Renal cortex interstitium (tissue), 15 donors: ENCODE data around the gene ABCG2. TPM values are rescaled to one million over a fixed set of nuclear protein-coding genes. Genes with fewer than 3 reads are reported as not detected.

Experiments used
- DNase-seq, 11 donors: peaks; one replicate each; pipeline ENCODE4 v3.0.0-alpha.2; 2013; ENCODE audit warnings: low read depth in 9 of 11, low spot score in 4 of 11; ENCODE audit errors: extremely low read depth in 1 of 11
- long read RNA-seq, 16 experiments: transcript quantifications; one replicate each; lab custom pipeline, GENCODE V29; 2026
- polyA plus RNA-seq, 3 donors: library from polyadenylated mRNA; unstranded; fragments of 120-200 nt; gene quantifications; one replicate each; pipeline ENCODE4 v1.2.1, GENCODE V29; 2013; ENCODE audit not compliant: insufficient read length in 3 of 3

ABCG2 gene
- polyA plus RNA-seq: 1 to 10 TPM; 6.5 to 6.8 (median 6.8) TPM
- long read RNA-seq, donor 1: 0 reads
- long read RNA-seq, donor 2: 0 reads
- long read RNA-seq, donor 3, partial matches to known transcripts: 5 of 5 reads
- long read RNA-seq, donor 3, other reads (novel, unspliced or antisense): 0 of 5 reads
- long read RNA-seq, donor 4: 0 reads
- long read RNA-seq, donor 5: 0 reads
- long read RNA-seq, donor 6: 0 reads
- long read RNA-seq, donor 7: 0 reads
- long read RNA-seq, donor 8: 0 reads
- long read RNA-seq, donor 9: 0 reads
- long read RNA-seq, donor 10: 0 reads
- long read RNA-seq, donor 11: 0 reads
- long read RNA-seq, donor 12: 0 reads
- long read RNA-seq, donor 13: 0 reads
- long read RNA-seq, donor 14: 0 reads
- long read RNA-seq, donor 15: 0 reads
- long read RNA-seq, donor 16: 0 reads

DNA sequence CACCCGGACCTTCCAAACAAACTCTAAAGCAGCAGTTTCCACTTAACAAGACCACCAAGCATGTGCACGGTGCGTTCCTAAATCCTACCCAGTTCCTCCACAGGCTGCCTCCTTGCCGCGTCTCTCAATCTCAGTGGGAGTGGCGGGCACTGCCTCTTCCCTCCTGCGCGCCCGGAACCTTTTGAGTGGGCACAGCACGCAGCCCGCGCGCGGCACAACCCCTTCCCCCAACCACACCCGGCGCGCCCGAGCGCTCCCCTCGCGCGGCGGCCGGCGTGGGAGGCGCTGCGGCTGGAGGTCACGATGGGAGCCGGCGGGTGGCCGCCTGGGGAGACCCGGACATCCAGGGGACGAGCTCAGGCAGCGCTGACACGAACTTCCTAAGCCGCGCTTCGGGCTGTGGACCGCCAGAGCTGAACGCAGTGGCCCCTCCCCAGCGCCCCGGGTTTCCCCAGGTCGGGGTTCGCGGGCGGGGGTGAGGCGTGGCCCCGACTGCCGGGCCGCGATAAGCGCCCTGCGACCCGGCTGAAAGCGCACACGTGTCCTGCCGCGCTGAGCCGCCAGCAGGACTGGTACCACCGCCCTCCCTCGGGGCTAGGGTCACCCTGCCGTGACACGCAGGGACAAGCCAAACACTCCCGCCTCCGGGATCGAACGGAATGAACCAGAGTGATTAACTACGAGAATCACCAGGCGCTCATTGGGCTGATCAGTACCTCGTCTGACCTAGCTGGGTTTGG, at the start of gene ABCG2:
TSS of gene ABCG2 (minus strand) at position 151 of the 740 bp plus-strand sequence. CDS start 18,644 bp downstream, outside the sequence.
- DNase-seq: peak in 5 of 11 donors; percentile 9 to 19 (median 14)

DNA sequence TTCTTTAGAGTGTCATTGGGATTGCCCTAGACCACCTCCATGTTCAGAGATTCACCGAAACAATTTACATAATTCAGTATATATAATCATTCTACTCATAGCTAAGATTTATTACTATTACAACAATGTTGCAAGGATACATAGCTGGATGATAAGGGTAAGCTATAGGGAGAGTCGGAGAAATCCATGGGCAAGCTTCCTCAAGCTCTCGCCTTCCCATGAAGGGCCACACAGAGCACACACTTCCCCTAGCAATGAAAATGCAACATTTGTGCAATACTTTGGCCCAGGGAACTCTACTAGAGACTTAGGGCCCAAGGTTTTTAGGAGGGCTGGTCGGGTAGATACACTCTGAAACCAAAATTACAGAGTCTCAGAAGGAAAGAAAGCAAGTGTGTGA, 49.7 kb upstream of the ABCG2 start:
- no peak for DNase-seq

DNA sequence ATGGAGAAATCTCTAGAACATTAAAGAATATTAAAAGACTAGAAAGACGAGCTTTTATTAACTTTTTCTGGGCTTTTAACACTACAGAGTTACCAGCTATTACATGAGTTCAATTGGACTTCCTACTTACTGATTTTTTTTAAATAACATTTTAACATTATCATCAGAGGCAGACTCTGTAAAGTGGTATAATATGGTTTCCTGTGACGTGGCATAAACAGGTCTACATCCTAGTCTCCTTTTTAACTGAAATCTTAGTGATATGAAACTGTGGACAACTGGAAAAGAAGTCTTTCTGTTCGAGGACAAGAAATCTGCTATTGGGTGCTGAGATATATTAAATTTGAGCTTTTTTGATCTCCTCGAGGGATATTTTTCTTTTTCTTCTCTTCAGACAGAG, 48.7 kb upstream of the ABCG2 start:
- DNase-seq: no peak

DNA sequence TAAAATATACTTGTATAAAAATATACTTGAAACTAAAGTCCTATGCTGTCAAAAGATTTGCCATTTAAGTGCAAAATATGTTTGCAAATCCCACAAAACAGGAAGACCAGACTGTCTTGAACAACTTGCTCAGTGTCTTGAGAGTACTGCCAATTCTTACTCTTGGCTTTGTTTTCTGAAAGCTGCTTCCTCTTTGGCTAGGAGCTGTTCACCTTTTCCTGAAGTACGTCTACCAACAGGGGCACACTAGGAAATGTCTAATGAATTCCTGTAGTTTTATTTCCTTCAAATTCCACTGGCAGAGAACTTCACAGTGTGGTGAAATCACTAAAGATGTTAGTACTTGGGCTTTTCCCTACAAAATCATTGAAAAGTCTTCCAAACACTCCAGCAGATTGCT, 46.4 kb upstream of the ABCG2 start:
- no peak for DNase-seq

DNA sequence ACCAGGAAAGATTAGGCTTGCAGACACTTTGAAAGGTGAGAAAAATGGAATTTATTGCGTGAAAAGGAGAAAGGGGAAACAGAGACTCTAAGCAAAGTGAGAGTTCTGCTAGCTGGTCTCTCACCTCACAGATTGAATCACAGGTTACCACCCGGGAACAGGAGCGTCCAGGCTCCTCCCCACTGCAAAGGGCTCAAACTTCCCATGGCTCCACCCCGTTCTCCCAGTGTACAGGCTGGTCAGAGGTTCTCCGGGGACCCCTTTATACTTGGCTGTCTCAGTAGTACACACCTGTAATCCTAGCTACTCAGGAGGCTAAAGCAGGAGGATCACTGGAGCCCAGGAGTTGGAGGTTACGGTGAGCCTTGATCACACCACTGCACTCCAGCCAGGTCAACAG, 44.0 kb upstream of the ABCG2 start:
- no peak for DNase-seq

DNA sequence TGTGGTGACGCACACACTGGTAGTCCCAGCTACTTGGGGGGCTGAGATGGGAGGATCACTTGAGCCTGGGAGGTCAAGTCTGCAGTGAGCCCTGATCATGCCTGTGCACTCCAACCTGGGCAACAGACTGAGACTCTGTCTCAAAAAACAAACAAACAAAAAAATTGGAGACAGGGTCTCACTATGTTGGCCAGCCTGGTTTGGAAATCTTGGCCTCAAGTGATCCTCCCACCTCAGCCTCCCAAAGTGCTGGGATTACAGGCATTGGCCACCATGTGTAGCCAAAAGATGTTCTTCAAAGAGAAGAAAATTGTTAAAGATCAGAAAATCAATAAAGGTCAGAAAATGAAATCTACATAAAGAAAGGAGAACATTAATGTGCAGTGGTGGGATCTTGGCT, 41.7 kb upstream of the ABCG2 start:
- no peak for DNase-seq

DNA sequence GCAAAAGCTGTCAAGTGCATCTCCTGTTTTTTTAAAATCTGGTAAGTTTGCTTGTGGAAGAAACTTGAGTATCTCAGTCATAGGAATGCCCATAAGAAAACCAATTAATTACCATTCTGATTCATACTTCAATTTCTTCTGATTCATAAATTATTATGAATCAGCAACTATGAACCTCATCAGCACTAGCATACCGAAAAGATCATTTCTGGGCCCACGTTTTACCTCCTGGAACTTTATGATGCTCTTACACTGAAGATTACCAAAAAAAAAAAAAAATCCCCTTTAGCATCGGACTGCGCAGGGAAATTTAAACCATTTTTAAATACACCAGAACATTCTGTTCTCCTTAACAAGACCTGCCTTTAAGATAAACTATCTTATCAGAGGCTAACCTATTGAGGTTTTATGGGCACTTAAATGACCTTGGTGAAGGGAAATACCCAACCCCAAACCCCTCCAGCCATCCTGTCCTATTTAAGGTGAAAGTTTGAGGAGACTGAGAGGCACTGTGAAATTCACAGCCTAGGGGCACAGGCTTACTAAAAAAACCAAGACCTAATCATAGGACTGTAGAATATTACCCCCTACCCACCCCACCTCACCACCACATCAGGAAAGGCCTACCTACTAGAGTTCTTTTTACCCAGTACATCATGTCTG, 38.2 kb upstream of the ABCG2 start:
- no peak for DNase-seq

DNA sequence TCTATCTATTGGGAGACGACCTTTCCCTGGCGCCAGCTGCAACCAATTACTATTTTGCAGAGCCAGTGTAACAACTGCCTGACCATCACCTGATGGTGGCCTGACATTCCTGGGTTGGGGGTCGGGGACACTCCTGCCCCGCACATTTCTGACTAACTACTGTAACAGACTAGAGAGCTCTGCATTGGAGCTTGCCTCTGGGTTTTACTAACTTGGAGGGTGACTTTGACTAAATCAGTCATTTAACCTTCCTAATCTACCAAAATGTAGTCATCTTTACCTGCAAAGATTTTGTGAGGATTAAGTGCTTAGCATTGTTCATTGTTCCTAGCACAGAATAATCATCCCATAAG, 37.5 kb upstream of the ABCG2 start:
- DNase-seq: no peak

DNA sequence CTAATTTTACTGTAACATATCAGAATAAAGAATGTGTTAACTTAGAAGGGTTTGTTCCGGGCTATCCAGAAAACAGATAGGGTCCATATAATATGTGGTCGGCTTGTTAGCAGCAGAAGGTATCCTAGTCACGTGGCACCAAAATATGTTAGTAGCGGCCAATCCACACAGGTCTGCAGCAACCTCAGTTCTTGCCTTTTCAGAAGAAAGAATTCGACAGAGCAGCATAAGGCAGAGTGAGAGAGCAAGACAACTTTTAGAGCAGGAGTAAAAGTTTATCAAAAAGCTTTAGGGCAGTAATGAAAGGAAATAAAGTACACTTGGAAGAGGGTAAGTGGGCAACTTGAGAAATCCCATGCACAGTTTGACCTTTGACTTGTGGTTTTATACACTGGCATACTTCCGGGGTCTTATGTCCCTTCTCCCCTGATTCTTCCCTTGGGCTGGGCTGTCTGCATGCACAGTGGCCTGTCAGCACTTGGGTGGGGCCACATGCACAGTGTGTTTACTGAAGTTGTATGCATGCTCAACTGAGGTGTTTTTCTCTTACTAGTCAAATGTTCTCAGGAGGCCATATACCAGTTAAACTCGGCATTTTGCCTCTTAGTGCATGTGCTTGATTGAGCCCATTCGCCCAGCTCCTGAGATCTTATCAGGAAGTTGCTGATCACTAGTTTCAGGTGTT, 37.0 kb upstream of the ABCG2 start:
- DNase-seq: no peak

DNA sequence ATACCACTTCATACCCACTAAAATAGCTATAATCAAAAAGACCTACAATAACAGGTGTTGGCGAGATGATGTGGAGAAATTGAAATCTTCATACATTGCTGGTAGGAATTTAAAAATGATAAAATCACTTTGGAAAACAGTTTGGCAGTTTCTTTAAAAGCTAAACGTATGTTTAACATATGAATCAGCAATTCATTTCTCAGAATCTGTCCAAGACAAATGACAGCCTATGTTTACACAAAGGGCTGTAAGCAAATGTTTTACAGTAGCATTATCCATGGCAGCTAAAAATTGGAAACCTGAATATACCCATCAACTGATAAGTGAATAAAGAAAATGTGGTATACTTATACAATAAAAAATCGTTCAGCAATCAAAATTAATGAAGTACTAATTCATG, 33.0 kb upstream of the ABCG2 start:
- no peak for DNase-seq

DNA sequence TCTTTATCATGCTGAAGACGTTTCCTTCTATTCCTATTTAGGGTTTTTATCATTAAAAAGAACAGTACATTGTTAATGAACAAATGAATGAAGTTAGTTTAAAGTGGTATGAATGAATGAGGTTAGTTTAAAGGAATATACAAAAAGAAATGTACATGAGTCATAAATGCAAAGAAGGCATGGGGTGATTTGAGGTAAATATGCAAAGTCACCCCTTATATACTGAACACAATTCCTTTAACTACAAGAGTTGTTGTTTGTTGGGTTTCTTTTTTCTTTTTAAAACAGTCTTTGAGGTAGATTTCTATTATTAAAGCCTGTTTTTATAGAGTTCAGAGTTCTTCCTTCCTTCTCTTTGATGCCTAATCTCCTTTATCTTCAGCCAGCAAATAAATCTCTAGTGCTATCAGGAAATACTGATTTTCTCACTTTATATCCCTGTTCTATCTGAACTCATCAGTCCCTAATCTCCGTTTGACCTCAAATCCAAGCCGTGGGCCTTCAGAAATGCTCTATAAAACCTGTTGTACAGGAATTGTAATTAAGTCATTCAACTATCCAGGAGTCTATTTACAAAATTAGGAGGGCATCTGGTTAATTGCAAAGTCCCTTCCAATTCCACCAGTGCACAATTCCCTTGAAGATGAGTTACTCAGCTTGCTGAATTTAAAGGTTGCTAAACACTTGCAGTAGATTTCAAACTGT, 31.6 kb upstream of the ABCG2 start:
- no peak for DNase-seq

DNA sequence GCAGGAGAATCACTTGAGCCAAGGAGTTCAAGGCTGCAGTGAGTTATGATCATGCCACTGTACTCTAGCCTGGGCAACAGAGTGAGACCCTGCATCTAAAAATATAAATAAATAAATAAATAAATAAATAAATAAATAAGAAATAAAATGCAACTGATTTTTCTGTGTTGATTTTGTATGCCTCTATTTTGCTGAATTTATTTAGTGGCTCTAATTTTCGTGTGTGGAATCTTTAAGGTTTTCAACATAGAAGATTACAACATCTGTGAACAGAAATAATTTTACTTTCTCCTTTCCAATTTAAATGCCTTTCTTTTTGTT, 30.9 kb upstream of the ABCG2 start:
- no peak for DNase-seq

DNA sequence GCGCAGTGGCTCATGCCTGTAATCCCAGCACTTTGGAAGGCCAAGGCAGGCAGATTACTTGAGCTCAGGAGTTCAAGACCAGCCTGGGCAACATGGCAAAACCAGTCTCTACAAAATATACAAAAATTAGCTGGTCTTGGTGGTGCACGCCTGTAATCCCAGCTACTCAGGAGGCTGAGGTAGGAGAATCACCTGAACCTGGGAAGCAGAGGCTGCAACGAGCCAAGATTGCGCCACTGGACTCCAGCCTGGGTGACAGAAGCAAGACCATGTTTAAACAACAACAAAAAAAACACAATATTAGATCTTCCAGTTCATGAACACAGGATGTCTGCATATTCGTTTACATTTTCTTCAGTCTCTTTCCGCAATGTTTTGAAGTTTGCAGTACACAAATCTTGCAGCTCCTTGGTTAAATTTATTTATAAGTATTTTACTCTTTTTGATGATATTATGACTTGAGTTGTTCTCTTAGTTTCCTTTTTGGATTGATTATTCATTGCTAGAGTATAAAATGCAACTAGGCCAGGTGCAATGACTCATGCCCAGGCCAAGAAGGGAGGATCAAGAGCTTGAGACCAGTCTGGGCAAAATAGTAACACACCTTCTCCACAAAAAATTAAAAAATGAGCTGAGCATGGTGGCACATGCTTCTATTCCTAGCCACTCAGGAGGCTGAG, 30.4 kb upstream of the ABCG2 start:
- no peak for DNase-seq

DNA sequence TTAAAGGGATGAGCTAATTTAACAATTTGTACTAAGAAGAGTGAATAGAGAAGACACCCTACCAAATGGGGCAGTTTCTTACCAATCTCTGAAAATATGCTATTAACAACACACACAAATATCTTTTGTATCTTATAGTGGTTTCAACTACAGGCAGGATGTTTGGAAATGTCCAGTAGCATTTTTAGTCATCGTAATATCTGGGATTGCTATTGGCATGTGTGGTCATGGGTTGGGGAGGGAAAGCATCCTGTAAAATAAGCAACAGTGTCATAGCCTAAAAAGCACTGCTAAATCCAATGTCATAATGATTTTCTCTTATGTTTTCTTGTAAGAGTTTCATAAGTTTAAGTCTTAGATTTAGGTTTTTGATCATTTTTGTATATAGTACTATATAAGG, 29.3 kb upstream of the ABCG2 start:
- no peak for DNase-seq

DNA sequence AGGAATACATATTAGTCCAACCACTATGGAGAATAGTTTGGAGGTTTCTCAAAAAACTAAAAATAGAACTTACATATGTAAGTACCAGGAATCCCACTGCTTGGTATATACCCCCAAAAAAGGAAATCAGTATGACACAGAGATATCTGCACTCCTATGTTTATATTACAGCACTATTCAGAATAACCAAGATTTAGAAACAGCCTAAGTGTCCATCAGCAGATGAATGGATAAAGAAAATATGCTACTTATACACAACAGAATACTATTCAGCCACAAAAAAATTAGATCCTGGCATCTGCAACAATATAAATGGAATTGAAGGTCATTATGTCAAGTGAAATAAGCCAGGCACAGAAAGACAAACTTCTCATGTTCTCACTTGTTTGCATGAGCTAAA, 27.5 kb upstream of the ABCG2 start:
- DNase-seq: no peak

DNA sequence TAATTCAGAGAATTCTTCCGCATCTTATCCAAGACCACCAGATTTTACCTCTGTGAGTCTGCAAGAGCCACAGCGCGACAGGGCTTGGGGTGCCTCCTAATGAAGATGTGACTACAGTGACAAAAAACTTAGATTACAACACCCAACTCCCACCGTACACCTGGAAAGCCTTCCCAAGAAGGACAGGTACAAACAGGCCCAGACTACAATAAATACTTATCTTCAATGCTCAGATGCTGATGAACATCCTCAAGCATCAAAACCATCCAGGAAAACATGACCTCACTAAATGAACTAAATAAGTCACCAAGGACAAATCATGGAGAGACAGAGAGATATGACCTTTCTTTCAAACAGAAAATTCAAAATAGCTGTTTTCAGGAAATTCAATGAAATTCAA, 20.8 kb upstream of the ABCG2 start:
- DNase-seq: no peak

DNA sequence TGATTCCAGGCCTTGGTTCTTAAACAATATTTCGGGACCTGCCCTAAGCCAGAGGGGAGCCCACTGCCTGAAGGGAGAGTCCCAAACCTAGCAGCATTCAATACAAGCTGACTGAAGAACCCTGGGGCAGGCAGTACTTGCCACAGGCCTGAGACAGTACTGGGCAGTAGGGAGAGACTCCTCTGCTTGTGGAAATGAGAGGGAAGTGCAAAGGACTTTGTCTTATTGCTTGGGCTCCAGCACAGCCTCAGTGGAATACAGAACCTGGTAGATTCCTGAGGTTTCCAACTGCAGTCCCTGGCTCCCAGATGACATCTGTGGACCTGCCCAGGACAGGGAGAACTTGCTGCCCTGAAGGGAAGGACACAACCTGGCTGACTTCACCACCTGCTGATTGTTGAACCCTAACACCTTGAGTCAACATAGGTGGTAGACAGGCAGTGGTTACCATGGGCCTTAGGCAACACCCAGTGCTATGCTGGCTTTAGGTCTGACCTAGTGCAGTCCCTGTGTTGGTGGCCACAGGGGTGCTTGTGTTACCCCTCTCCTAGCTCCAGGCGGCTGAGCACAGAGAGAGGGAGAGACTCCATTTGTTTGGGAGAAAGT, 20.3 kb upstream of the ABCG2 start:
- DNase-seq: no peak

DNA sequence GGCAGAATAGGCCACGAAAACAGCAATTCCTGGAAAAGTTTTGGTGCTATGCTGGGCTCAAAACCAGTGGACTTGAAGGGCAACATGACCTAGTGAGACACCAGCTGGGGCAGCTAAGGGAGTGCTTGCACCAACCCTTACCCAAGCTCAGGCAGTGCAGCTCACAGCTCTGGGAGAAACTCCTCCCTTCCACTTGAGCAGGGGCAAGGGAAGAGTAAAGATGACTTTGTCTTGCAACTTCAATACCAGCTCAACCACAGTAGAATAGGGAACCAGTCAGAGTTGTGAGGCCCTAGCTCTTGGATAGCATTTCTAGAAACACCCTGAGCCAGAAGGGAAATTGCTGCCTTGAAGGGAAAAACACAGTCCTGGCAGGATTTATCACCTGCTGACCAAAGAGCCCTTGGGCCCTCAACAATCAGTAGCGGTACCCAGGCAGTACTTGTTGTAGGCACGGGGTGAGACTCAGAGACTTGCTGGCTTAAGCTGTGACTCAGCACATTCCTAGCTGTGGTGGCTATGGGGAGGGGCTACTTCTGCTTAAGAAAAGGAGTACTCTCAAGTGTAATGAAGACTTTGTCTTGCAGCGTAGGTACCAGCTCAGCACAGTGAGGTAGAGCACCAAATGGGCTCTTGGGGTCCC, 19.7 kb upstream of the ABCG2 start:
- peak in 1 of 11 donors; percentile 13 for DNase-seq
